ENCODE data around the gene NME7. TPM values are rescaled to one million over a fixed set of nuclear protein-coding genes. Genes with fewer than 3 reads are reported as not detected.

The NME7 gene
- polyA plus RNA-seq, 1 donor from 2014 or later = 10.7 TPM

DNA sequence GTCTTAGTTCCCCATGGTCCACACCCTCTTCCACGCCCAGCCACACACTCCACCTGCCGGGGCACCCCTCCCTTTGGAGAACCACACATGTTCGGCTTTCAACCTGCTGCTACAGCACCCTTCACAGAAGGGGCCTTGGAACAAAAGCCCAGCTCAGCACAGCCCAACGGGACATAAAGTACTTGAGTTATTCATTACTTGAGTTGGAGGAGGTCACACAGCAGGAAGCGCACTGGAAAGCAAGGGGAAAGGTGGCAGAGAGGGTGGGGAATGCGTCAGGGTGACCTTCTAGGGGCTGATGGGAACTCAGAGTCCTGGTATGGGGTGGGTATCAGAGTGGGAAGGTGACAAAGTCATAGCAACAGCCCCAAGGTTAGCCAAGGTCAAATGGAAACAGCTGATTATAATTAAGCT, 264.1 kb downstream of the NME7 start:
- peaks cover 12% of the 10 kb centered on the region for H3K27me3 Mint-ChIP-seq
- H3K4me1 Mint-ChIP-seq = peaks cover 5 to 15% (median 7%) of the 10 kb centered on the region in 3 donors
- no peak overlapping the region for H3K27ac Mint-ChIP-seq
- H3K9me3 Mint-ChIP-seq = no peaks in the 10 kb centered on the region
- no peaks in the 10 kb centered on the region for H3K36me3 Mint-ChIP-seq
- no peak overlapping the region for H3K4me3 Mint-ChIP-seq

DNA sequence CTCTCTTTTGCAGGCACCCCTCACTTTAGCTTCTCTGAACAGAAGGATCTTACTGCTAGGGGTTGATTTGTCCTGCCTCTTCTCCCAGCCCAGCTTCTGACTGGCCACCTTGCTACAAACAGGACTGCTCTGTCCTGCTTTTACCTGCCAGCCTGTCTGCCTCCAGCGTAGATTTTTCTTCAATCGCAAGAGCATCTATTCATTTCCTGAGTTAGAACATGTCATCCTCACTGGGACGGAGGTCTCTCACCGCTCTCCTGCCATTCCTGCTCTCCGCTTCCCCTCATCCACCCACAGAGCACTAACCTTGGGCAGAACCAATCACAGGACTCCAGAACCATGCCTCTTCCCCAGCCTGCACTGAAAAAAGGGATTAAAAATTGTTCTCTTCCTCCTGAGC, 264.6 kb downstream of the NME7 start:
- peaks cover 12% of the 10 kb centered on the region for H3K27me3 Mint-ChIP-seq
- no peaks in the 10 kb centered on the region for H3K9me3 Mint-ChIP-seq
- no peak overlapping the region for H3K27ac Mint-ChIP-seq
- no peak overlapping the region for H3K4me3 Mint-ChIP-seq
- no peaks in the 10 kb centered on the region for H3K36me3 Mint-ChIP-seq
- peaks cover 5 to 14% (median 5%) of the 10 kb centered on the region in 3 donors for H3K4me1 Mint-ChIP-seq

DNA sequence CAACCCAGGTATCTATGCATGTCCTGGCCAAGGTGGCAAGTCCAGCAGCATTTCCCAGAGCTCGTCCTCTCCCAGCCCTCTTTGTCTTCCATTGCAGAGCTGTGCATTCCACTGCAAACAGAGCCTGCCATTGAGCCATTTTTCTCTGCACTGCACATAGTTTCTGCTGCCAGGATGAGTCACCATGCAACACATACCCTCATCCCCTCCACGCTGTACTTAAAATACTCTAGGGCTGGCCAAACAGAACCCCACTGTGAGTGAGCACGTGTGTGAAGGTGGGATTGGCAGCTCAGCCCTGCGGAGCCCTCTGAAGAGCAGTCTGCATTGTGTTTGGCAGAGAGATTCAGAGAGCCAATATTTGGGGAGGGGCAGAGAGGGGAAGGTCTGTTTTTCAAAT, 265.0 kb downstream of the NME7 start:
- no peak overlapping the region for H3K27ac Mint-ChIP-seq
- peaks cover 5 to 10% (median 5%) of the 10 kb centered on the region in 3 donors for H3K4me1 Mint-ChIP-seq
- H3K9me3 Mint-ChIP-seq = no peaks in the 10 kb centered on the region
- H3K36me3 Mint-ChIP-seq = no peaks in the 10 kb centered on the region
- peaks cover 10% of the 10 kb centered on the region for H3K27me3 Mint-ChIP-seq
- peak overlapping the region in 1 of 4 donors; percentile 6 for H3K4me3 Mint-ChIP-seq

DNA sequence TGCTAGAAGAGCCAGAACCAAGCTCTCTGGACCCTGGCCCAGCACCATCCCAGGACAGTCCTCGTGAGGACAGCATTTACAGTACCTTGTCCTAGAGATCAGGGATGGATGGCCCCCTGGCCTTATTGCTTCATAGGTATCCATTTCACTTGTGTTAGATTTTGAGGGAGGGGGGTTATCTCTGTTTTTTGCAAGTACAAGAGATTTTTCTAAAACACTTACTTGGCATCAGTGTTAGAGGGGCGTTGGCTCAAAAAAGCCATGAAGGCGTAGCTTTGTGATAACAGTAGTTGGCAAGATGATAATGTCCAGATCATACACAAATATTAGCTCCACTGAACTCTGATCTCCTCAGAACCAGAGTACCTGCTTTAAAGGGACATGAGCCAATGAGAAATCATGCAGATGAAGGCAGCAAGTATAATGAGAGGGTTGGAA, 266.9 kb downstream of the NME7 start:
- Mint-ChIP-seq H3K27ac (no peak overlapping the region), H3K36me3 (no peaks in the 10 kb centered on the region), H3K9me3 (peaks cover 0 to 4% (median 2%) of the 10 kb centered on the region in 3 donors), H3K27me3 (peaks cover 4% of the 10 kb centered on the region), H3K4me1 (peaks cover 0 to 4% (median 0%) of the 10 kb centered on the region in 3 donors), H3K4me3 (peak overlapping the region in 1 of 4 donors; percentile 24)

DNA sequence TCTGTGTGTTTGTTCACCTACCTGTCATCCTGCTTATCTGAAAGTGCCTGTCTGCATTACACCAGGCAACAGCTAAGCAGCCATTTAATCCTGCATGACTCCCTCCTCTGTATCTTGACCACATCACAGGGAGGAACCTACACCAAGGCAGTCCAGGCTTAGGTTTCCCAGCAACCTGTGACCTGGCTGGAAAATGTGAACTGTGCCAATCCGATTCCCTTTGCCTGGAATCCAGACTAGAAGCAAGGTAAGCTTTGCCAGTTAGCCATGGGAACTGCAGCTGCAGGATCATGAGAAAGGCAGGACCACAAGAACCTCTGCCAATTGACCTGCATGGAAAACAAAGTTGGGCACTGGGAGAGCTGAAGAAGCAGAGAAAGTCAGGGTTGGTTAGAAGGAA, 267.4 kb downstream of the NME7 start:
- no peak overlapping the region for H3K4me3 Mint-ChIP-seq
- peaks cover 0 to 4% (median 2%) of the 10 kb centered on the region in 3 donors for H3K4me1 Mint-ChIP-seq
- peaks cover 4% of the 10 kb centered on the region for H3K27me3 Mint-ChIP-seq
- H3K9me3 Mint-ChIP-seq = peaks cover 0 to 4% (median 2%) of the 10 kb centered on the region in 3 donors
- H3K36me3 Mint-ChIP-seq = no peaks in the 10 kb centered on the region
- H3K27ac Mint-ChIP-seq = no peak overlapping the region

DNA sequence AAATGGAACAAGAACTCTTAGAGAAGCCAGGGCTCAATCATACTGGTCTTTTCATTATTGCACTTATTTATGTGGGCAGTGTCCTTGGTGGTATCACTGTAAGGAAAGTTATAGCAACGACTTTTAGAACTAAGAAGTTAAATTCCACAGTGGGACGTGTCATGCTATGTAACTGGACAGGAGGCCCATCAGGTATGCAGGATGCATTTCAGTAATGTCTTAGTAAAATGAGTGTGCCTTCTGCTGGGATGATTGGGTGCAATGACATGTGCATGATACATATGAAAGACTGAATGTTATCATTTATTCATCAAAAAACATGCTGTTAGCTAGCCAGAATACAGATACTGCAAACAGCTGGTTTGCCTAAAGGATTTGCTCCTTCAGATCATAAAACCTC, 268.0 kb downstream of the NME7 start:
- peaks cover 0 to 4% (median 2%) of the 10 kb centered on the region in 3 donors for H3K4me1 Mint-ChIP-seq
- no peak overlapping the region for H3K27ac Mint-ChIP-seq
- no peaks in the 10 kb centered on the region for H3K36me3 Mint-ChIP-seq
- H3K4me3 Mint-ChIP-seq = no peak overlapping the region
- peaks cover 0 to 4% (median 2%) of the 10 kb centered on the region in 3 donors for H3K9me3 Mint-ChIP-seq
- H3K27me3 Mint-ChIP-seq = no peaks in the 10 kb centered on the region

DNA sequence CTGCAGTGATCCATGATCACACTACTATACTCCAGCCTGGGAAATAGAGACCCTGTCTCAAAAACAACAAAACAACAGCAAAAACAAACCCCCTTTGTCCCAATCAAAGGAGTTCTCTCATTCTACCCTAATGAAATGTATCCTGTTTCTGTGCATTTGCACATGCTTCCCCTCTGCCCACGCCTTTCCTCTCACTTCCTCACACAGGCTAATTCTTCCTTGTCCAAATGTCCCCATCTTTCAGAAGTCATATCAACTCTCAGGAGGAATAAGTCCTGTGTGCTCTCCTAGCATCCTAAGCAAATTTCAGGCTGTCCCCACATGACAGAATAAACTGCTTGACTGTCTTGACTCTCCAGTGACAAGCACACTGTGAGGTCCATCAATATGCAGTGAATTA, 269.2 kb downstream of the NME7 start:
- Mint-ChIP-seq H3K9me3 (peaks cover 0 to 4% (median 2%) of the 10 kb centered on the region in 3 donors), H3K36me3 (no peaks in the 10 kb centered on the region), H3K27me3 (peaks cover 3% of the 10 kb centered on the region), H3K4me1 (peaks cover 0 to 4% (median 2%) of the 10 kb centered on the region in 3 donors), H3K4me3 (no peak overlapping the region), H3K27ac (no peak overlapping the region)

DNA sequence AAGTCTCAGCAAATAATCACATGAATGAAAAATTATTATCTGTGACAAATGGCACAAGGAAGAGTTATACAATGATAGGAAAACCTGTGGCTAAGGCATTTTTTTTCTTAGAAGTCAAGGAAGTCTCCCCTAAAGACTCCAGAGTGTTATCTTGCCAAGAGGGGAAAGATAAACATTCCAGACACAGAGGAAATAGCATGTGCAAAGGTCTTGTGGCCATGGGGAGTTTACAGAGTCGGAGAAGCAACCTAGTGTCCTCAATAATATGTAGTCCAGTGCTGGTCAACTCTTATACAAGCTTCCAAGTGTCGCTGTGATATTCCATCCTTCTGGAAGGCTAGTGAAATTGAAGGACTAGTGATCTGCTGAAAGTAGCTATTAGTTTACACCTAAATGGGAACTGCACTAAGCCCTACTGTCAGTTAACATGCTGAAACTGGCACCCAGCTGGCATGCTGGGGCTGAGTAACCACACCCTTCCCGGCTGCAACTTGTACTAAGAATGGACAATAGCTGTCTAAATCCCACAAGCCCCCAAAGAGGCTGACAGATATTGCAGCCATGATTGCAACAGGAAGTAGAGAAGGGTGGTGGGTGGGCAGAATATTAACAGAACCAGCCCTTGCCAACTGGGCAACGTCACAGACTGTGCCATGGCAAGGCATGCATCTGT, 272.6 kb downstream of the NME7 start:
- H3K36me3 Mint-ChIP-seq = no peaks in the 10 kb centered on the region
- peaks cover 0 to 4% (median 2%) of the 10 kb centered on the region in 3 donors for H3K9me3 Mint-ChIP-seq
- no peak overlapping the region for H3K27ac Mint-ChIP-seq
- no peak overlapping the region for H3K4me3 Mint-ChIP-seq
- H3K4me1 Mint-ChIP-seq = peaks cover 7 to 17% (median 14%) of the 10 kb centered on the region in 3 donors
- peaks cover 4% of the 10 kb centered on the region for H3K27me3 Mint-ChIP-seq

DNA sequence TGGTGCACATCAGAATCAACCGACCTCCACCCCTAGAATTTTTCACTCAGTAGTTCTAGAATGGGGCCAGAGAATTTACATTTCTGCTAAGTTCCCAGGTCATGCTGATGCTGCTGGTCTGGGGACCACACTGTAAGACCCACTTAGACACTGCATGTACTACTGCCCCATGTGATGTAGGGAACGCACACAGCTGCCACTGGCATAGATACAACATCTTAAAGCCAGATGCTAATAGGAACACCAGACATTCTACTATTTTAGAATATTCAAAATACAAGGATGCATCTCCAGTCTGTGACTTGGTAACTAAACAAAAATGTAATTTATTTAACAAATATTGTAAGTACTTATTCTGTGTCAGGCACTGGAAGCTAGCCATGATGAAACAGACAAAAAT, 275.2 kb downstream of the NME7 start:
- Mint-ChIP-seq H3K9me3 (peaks cover 0 to 4% (median 2%) of the 10 kb centered on the region in 3 donors), H3K4me1 (peaks cover 8 to 17% (median 16%) of the 10 kb centered on the region in 3 donors), H3K27ac (no peak overlapping the region), H3K36me3 (no peaks in the 10 kb centered on the region), H3K4me3 (no peak overlapping the region), H3K27me3 (peaks cover 4% of the 10 kb centered on the region)

DNA sequence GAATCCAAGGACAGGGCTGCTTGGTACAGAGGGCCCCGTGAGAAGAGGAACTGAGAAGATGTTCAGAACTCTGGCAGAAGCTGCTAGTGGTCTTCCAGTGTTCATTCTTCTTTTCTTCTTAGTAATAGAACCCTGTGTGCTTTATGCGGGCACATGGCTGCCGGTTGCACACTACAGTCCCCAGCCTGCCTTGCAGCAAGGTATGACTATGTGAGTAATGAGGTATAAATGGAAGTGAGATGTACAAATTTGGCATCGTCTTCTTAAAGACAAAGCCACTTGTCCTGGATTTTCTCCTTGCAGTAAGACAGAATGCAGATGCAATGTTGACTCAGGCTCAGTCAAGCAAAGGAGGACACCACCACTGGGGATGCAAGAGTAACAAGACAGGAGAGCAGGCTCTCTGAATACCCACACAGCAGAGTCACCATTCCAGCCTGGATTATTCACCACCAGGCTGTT, 276.1 kb downstream of the NME7 start:
- peaks cover 6% of the 10 kb centered on the region for H3K27me3 Mint-ChIP-seq
- H3K9me3 Mint-ChIP-seq = no peaks in the 10 kb centered on the region
- peak overlapping the region in 1 of 3 donors; percentile 24 for H3K27ac Mint-ChIP-seq
- H3K4me3 Mint-ChIP-seq = no peak overlapping the region
- H3K36me3 Mint-ChIP-seq = no peaks in the 10 kb centered on the region
- peaks cover 8 to 25% (median 24%) of the 10 kb centered on the region in 3 donors for H3K4me1 Mint-ChIP-seq

DNA sequence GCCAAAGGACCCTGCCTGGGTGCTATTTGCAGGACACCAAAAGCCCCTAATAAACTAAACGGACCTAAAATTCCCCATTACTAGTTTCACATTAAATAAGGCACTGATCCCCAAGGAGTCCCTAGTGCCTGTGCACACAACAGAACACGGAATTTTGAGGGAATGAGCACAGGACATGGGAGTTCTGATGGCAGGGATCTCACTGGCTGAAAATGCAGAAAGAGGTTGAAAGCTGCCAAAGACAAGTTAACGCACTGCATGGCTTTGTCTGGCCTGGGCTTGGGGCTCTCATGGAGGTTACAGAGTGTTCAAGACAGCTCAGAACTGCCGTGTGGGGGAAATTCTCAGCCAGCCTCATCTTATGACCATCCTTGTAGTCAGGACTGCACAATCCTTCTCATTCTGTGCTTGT, 276.7 kb downstream of the NME7 start:
- no peaks in the 10 kb centered on the region for H3K36me3 Mint-ChIP-seq
- no peak overlapping the region for H3K27ac Mint-ChIP-seq
- no peaks in the 10 kb centered on the region for H3K9me3 Mint-ChIP-seq

DNA sequence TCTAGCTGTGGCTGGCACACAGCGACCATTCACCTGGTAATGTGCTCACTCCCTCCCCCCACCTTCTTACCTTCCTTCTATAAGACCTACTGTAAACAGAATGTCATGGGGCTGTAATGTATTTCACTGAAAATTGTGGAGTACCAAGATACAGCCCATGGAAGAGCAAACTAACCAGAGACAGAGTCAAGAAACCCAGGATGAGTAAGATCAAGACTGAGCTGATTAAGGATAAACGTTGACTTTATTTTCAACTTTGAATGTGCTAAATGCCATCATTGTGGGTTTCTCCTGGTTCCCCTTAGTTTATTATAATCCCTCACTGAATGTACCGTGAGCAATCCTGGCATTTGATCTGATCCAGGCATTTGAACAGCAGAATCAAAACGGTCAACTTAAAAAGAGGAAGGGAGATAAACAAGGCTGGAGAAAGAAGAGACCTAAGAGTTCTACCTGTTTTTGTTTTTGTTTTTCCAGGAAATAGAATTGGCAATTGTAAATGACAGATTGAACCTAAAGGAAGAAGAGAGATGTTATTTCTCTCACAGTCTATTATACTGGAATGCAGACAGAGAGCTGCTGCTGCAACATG, 277.2 kb downstream of the NME7 start:
- Mint-ChIP-seq H3K9me3 (no peaks in the 10 kb centered on the region), H3K36me3 (no peaks in the 10 kb centered on the region), H3K4me1 (peaks cover 8 to 25% (median 22%) of the 10 kb centered on the region in 3 donors), H3K27me3 (peaks cover 6% of the 10 kb centered on the region), H3K4me3 (peak overlapping the region in 1 of 4 donors; percentile 55), H3K27ac (no peak overlapping the region)

More for the DNA sequence above, 276.7 kb downstream of the NME7 start:
- Mint-ChIP-seq H3K27me3 (peaks cover 6% of the 10 kb centered on the region), H3K4me3 (no peak overlapping the region), H3K4me1 (peaks cover 8 to 25% (median 24%) of the 10 kb centered on the region in 3 donors)

DNA sequence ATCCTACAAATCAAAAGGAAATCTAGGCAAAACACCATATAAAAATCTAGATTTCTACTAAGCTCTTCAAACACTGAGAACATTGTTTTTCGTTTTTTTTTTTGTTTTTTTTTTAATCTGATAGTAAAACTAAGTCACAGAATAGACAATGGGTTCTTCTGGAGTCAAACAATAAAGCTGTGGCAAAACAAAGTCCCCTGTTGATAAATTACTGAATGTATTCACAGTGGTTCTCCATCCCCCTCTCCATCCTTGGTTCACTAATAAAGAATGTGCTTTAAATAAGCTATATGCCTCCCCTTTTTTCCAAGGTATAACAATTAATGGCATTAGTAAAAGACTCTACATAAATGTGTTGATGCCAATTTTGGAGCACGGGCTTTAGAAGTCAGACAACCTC, 277.8 kb downstream of the NME7 start:
- Mint-ChIP-seq H3K4me1 (peaks cover 8 to 25% (median 22%) of the 10 kb centered on the region in 3 donors), H3K27me3 (peaks cover 6% of the 10 kb centered on the region), H3K9me3 (no peaks in the 10 kb centered on the region), H3K36me3 (no peaks in the 10 kb centered on the region), H3K27ac (no peak overlapping the region), H3K4me3 (no peak overlapping the region)

DNA sequence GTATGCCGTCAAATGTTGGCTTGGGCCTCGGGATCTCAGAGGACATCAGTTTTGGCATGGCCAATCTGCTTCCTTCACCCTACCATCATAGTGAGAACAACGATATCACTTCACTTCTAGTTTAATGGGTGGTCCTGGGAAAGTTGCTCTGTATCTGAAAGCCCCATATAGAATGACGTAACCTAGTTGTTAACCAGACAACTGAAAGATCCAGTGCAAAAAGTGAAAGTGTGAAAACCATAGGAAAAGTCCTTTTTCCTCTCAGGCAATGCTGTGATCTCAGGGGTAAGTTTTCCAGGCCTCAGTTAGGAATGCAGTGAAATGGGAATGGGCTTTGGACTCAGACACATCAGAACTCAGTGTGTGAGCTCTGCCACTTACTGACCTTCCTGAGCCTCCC, 279.7 kb downstream of the NME7 start:
- Mint-ChIP-seq H3K36me3 (peaks cover 3% of the 10 kb centered on the region), H3K4me1 (peaks cover 8 to 25% (median 22%) of the 10 kb centered on the region in 3 donors), H3K27ac (peak overlapping the region in 1 of 3 donors; percentile 26), H3K9me3 (no peaks in the 10 kb centered on the region), H3K4me3 (no peak overlapping the region), H3K27me3 (peaks cover 3% of the 10 kb centered on the region)

DNA sequence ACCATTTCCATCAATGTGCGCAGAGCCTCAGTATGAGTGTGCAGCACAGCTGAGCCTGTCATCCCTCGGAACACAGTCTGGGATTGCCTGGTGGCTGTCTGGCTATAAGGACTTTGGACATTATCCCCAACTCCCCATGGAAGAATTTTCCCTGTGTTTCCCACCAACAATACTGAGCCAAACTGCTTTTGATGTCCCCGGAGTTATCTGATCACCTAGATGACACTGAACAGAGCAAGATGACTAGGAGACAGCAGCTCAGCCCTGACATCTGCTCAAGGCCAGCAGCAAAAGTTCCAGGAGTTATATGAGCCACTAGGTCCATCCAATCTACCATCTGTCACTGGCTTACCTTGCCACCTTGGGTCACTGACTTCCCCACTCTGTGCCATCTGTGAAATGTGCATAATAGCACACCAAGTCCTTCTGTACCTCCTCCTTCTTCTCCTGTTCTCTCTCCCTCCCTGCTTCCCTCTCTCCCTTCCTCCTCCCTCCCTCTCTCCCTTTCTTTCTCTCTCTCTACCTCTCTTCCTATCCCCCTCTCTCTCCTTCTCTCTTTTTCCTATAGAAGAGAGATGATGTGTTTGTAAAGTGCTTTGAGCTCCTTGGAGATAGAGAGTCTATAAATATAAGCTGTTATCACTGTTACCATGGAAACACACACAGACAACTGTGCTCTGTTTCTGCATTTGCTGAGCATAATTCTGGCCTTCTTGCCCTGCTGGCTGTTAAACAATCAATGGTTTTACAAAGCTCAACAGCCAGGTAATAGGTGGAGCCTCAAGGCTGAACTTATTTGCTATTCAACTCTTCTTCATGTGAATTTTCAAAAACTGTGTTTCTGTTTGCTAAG, 280.8 kb downstream of the NME7 start:
- Mint-ChIP-seq H3K36me3 (peaks cover 3% of the 10 kb centered on the region), H3K9me3 (no peaks in the 10 kb centered on the region), H3K4me3 (peak overlapping the region in 1 of 4 donors; percentile 28), H3K4me1 (peaks cover 8 to 25% (median 22%) of the 10 kb centered on the region in 3 donors), H3K27me3 (peaks cover 3% of the 10 kb centered on the region), H3K27ac (peak overlapping the region in 1 of 3 donors; percentile 6)

Data from IgD-negative memory B cell (primary cell).